Measurements from ENCODE around the gene STRN4. TPM values are rescaled to one million over a fixed set of nuclear protein-coding genes. Genes with fewer than 3 reads are reported as not detected.
A peak's percentile ranks its signal among the peaks of the same experiment; 100 is the strongest.
"Not testable (repeated sequence)": the region's sequence is repeated elsewhere in the genome, so short reads cannot be mapped to it uniquely, and the experiment has no call there.

The STRN4 gene
- polyA plus RNA-seq, 1 donor = 68.1 TPM

DNA sequence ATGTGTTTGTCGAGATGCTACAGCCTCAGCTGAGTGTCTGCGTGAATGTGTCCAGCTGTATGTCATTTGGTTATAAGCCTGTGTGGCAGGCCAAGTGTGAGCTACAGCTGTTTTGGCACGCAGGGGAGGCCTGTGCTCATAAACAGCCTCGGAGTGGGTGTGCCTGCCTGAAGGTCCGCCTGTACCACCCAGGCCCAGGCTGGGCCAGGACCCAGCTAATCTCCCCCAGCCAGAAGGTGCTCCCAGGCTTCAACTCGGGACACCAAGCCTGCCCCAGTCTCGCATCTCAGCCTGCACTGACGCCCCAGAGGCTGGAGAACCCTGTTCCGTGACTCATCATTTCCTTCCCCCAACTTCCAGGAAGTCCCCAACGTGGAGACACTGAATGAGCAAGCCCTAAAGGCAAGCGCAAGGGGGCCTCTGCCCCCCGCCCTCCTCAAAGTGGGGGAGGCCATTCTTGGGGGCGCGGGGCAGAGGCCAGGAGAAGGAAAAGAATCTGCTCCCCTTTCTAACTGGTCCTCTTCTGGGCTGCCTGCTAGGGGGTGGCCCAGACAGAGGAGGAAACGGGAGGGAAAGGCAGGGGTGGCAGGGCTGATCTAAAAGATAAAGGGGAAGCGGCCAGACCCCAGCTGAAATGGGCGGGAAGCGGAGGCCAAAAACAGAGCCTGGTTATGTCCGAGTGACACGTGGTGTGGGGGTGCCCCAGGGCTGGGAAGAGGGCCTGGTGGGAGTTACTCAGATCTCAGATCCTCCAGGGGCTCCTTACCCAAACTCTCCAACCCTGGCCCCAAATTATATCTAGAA lies 40.2 kb upstream of the STRN4 start:
- peak overlapping the region; percentile 97 for H3K4me3 ChIP-seq (ENCODE audit: low read length)
- peak; percentile 84 to 92 for DNase-seq
- H3K36me3 ChIP-seq (ENCODE audit: control insufficient read depth, insufficient read depth, low read length) = peaks cover 32% of the 10 kb centered on the region
- no peaks in the 10 kb centered on the region for H3K27me3 ChIP-seq (ENCODE audit: control insufficient read depth, insufficient read depth, low read length)
- H3K4me1 ChIP-seq (ENCODE audit: control insufficient read depth, insufficient read depth, low read length) = peaks cover 28% of the 10 kb centered on the region
- H3K9me3 ChIP-seq (ENCODE audit: control insufficient read depth, low read depth, low read length) = no peaks in the 10 kb centered on the region
- peak overlapping the region; percentile 83 for H3K27ac ChIP-seq (ENCODE audit: low read length)
- WGBS (ENCODE audit: insufficient coverage, low lambda C conversion rate) = 5% methylated on average over 4 of the region's 20 CpGs

DNA sequence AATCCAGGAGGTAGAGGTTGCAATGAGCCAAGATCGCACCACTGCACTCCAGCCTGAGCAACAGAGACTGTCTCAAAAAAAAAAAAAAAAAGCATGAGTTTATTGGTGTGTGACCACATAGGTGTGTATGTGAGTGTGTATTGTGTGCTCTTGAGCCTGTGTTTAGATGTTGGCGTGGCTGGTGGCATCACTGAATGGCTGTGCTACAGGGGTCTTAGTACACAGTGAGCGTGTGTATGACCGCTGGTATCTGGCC lies 39.7 kb upstream of the STRN4 start:
- no CpG with 5 or more reads among the region's 4 CpGs for WGBS (ENCODE audit: insufficient coverage, low lambda C conversion rate)
- H3K4me1 ChIP-seq (ENCODE audit: control insufficient read depth, insufficient read depth, low read length) = peaks cover 28% of the 10 kb centered on the region
- H3K27me3 ChIP-seq (ENCODE audit: control insufficient read depth, insufficient read depth, low read length) = no peaks in the 10 kb centered on the region
- peak overlapping the region; percentile 97 for H3K4me3 ChIP-seq (ENCODE audit: low read length)
- no peak for DNase-seq
- no peaks in the 10 kb centered on the region for H3K9me3 ChIP-seq (ENCODE audit: control insufficient read depth, low read depth, low read length)
- peak overlapping the region; percentile 83 for H3K27ac ChIP-seq (ENCODE audit: low read length)
- peaks cover 35% of the 10 kb centered on the region for H3K36me3 ChIP-seq (ENCODE audit: control insufficient read depth, insufficient read depth, low read length)

DNA sequence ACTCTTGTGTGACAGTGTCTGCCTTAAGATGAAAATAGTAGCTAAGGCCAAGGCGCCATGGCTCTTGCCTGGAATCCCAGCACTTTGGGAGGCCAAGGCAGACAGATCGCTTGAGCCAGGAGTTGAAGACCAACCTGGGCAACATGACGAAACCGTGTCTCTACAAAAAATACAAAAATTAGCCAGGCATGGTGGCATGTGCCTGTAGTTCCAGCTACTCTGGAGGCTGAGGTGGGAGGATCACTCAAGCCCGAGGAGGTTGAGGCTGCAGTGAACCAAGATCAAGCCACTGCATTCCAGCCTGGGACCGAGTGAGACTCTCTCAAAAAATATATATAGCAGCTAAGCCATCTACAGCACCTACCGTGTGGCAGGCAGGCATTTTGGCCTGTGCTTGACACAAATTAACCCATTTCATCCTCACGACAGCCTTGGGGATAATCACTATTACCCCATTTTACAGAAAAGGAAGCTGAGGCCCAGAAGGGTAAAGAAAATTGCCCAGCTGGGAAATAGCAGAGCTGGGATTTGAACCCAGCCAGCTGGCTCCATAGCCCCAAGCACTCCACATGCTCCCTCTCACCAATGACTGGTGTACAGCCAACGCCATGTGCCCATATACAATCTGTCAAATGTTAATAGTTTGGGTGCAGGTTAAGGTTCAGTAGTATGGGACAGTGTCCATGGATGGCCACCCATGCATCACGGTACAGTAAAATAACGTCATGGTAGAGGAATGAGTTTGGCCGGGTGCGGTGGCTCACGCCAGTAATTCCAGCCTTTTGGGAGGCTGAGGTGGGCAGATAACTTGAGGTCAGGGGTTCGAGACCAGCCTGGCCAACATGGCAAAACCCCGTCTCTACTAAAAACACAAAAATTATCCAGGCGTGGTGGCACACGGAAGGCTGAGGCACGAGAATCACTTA lies 39.1 kb upstream of the STRN4 start:
- DNase-seq = no peak
- Histone ChIP-seq H3K36me3 (ENCODE audit: control insufficient read depth, insufficient read depth, low read length) (peaks cover 40% of the 10 kb centered on the region), H3K4me3 (ENCODE audit: low read length) (peak overlapping the region; percentile 97), H3K4me1 (ENCODE audit: control insufficient read depth, insufficient read depth, low read length) (peaks cover 28% of the 10 kb centered on the region), H3K9me3 (ENCODE audit: control insufficient read depth, low read depth, low read length) (no peaks in the 10 kb centered on the region), H3K27me3 (ENCODE audit: control insufficient read depth, insufficient read depth, low read length) (no peaks in the 10 kb centered on the region), H3K27ac (ENCODE audit: low read length) (peak overlapping the region; percentile 83)
- WGBS (ENCODE audit: insufficient coverage, low lambda C conversion rate) = no CpG with 5 or more reads among the region's 19 CpGs

DNA sequence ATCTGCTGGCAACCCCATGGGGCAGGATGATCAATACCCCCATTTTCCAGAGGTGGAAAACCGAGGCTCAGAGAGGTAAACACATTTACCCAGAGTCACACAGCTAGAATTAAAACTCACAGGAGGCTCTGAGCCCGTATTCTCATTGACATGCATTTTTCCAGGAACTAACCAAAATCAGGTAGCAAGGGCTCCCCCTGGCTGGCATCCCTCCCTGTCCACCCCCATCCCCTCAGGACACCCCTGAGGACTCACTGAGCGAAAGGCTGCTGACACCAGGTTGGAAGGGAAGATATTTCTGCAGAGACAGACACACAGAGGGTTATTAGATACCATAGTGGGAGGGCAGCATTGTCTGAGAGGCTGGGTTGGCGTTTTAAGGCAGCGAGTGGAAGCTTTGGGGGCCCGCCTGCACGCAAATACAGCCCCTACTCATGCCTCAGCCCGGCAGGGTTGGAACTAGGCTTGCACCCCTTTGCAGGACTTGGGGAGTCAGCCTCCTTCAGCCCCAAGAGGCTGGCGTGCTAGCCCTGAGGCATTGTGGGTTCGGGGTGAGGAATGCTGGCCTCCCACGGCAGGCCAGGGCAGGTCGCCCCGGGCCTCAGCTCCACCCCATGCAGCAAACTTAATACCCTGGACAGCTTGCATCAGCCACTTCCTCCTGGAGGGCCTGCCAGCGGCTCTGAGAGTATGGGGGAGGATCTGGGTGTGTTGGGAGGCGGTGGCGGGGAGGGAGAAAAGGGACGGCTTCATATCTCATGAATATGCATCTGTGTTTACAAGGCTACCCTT lies 38.2 kb upstream of the STRN4 start:
- no CpG with 5 or more reads among the region's 17 CpGs for WGBS (ENCODE audit: insufficient coverage, low lambda C conversion rate)
- Histone ChIP-seq H3K4me3 (ENCODE audit: low read length) (peak overlapping the region; percentile 97), H3K9me3 (ENCODE audit: control insufficient read depth, low read depth, low read length) (no peaks in the 10 kb centered on the region), H3K36me3 (ENCODE audit: control insufficient read depth, insufficient read depth, low read length) (peaks cover 47% of the 10 kb centered on the region), H3K27me3 (ENCODE audit: control insufficient read depth, insufficient read depth, low read length) (no peaks in the 10 kb centered on the region), H3K27ac (ENCODE audit: low read length) (peak overlapping the region; percentile 83), H3K4me1 (ENCODE audit: control insufficient read depth, insufficient read depth, low read length) (peaks cover 28% of the 10 kb centered on the region)
- DNase-seq = peak; percentile 75 to 88

DNA sequence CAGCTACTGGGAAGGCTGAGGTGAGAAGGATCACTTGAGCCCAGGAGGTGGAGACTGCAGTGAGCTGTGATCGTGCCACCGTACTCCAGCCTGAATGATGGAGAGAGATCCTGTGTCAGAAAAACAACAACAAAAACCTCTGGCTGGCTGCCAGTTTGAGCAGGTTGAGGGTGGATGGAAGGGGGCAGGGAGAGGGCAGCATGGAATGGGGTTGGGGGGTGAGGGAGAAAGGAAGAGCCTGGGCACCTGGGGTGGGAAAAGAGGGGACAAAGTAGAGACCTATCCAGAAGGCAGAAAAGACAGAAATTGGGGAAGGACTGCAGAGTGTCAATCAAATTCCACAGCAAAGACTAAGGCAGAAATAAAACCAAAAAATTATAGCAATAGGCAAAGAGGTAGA lies 37.4 kb upstream of the STRN4 start:
- Histone ChIP-seq H3K27ac (ENCODE audit: low read length) (no peak overlapping the region), H3K4me1 (ENCODE audit: control insufficient read depth, insufficient read depth, low read length) (peaks cover 22% of the 10 kb centered on the region), H3K36me3 (ENCODE audit: control insufficient read depth, insufficient read depth, low read length) (peaks cover 54% of the 10 kb centered on the region), H3K4me3 (ENCODE audit: low read length) (no peak overlapping the region), H3K9me3 (ENCODE audit: control insufficient read depth, low read depth, low read length) (no peaks in the 10 kb centered on the region), H3K27me3 (ENCODE audit: control insufficient read depth, insufficient read depth, low read length) (no peaks in the 10 kb centered on the region)
- no peak for DNase-seq
- WGBS (ENCODE audit: insufficient coverage, low lambda C conversion rate) = no CpG with 5 or more reads among the region's 2 CpGs

DNA sequence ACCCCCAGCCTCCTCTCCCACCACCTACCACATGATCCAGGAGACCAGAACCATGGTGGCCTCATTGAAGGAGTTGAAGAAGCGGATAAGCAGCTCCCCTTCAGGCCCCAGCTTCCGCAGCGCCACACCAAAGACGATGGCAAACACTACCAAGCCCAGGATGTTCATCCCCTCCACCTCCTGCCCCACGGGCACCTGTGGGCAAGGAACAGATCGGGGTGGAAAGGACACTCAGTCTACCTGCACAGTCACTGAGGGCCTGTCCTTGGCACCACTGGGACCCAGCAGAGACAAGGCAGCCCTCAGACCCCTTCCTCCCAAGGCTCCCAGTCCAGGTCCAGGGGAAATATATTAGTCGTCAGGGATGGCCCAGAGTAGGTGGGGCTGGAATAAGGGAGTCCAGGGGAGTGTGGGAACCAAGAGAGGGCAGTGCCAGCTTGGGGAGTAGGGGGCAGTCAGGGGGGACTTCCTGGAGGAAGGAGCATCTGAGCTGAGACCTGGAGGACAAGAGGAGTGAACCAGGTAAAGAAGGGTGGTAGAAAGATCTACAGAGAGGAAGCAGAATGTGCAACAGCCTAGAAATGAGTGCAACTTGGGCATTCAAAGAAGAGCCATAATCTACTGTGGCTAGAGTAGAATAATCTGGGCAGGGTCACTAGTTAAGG lies 36.2 kb upstream of the STRN4 start:
- Histone ChIP-seq H3K4me3 (ENCODE audit: low read length) (no peak overlapping the region), H3K9me3 (ENCODE audit: control insufficient read depth, low read depth, low read length) (no peaks in the 10 kb centered on the region), H3K4me1 (ENCODE audit: control insufficient read depth, insufficient read depth, low read length) (peaks cover 20% of the 10 kb centered on the region), H3K27ac (ENCODE audit: low read length) (no peak overlapping the region), H3K36me3 (ENCODE audit: control insufficient read depth, insufficient read depth, low read length) (peaks cover 64% of the 10 kb centered on the region), H3K27me3 (ENCODE audit: control insufficient read depth, insufficient read depth, low read length) (no peaks in the 10 kb centered on the region)
- no CpG with 5 or more reads among the region's 7 CpGs for WGBS (ENCODE audit: insufficient coverage, low lambda C conversion rate)
- no peak for DNase-seq

DNA sequence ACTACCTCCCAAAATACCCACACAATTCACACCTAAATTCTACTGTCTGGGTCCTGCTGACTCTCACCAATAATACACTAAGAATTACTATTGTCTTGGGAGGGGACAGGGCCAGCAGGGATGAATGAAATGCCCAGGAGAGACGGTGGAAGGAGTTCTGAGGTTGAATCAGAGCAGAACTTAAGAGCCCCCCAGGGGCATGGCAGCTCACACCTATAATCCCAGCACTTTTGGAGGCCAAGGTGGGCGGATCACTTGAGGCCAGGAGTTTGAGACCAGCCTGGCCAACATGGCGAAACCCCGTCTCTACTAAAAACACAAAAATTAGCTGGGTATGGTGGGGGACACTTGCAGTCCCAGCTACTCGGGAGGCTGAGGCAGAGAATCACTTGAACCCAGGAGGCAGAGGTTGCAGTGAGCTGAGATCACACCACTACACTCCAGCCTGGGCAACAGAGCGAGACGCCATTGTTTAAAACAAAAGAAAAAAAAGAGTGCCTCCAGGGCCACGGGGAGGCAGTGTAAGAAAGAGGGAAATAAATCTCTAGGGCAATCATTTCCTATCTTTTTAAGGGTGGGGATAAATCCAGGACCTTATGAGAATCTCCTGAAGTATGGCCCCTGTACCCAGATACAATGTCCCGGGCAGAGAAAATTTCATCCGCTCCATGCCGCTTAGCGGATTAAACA lies 31.9 kb upstream of the STRN4 start:
- H3K9me3 ChIP-seq (ENCODE audit: control insufficient read depth, low read depth, low read length); H3K27ac ChIP-seq (ENCODE audit: low read length); H3K4me1 ChIP-seq (ENCODE audit: control insufficient read depth, insufficient read depth, low read length); DNase-seq; H3K27me3 ChIP-seq (ENCODE audit: control insufficient read depth, insufficient read depth, low read length); H3K4me3 ChIP-seq (ENCODE audit: low read length): not testable (repeated sequence)
- WGBS (ENCODE audit: insufficient coverage, low lambda C conversion rate) = 60% methylated on average over 1 of the region's 12 CpGs
- H3K36me3 ChIP-seq (ENCODE audit: control insufficient read depth, insufficient read depth, low read length) = peaks cover 72% of the 10 kb centered on the region

DNA sequence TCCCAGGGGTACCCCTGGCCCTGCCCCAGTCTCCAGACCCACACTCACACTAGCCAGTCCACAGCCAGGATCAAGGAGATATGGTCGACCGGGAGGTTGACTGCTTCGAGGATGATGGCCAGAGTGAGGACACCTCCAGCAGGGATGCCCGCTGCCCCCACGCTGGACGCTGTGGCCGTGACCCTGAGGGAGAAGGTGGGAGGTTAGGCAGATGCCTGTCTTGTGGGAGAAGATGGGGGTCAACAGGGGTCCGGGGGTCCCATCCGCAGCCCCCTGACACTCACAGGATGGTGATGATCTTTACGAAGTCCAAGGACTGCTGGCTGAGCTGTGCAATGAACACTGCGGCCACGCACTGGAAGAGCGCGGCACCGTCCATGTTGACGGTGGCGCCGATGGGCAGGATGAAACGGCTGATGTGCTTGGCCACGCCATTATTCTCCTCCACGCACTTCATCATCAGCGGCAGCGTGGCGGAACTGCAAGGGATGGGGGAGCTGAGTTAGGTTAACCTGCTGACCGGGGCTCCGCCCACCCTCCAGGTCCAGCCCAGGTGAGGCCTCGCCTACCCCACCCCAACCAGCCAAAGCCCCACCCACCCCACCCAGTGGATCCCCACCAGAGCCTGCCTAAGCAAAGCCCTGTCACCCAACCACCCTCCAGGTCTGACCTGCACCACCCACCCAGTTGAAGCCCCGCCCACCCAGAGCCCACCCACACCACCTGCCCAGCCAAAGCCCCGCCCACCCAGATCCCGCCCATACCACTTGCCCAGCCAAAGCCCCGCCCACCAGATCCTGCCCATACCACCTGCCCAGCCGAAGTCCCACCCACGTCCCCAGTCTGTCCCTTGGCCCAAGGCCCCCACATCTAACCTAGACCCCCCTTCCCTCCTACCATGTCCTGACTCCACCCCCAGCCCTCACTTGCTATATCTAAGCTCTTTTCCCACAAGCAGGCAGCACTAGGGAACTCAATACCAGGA lies 31.0 kb upstream of the STRN4 start:
- no peak for DNase-seq
- no peak overlapping the region for H3K27ac ChIP-seq (ENCODE audit: low read length)

More for the DNA sequence above, 31.0 kb upstream of the STRN4 start:
- Histone ChIP-seq H3K9me3 (ENCODE audit: control insufficient read depth, low read depth, low read length) (no peaks in the 10 kb centered on the region), H3K4me1 (ENCODE audit: control insufficient read depth, insufficient read depth, low read length) (no peaks in the 10 kb centered on the region), H3K4me3 (ENCODE audit: low read length) (no peak overlapping the region), H3K36me3 (ENCODE audit: control insufficient read depth, insufficient read depth, low read length) (peaks cover 63% of the 10 kb centered on the region), H3K27me3 (ENCODE audit: control insufficient read depth, insufficient read depth, low read length) (no peaks in the 10 kb centered on the region)
- WGBS (ENCODE audit: insufficient coverage, low lambda C conversion rate) = no CpG with 5 or more reads among the region's 33 CpGs
